Measurements from ENCODE around the gene LTV1.

LTV1 gene

GRCh38 chr6:143823548-143823947 lies 19.6 kb upstream of the LTV1 start:
- no peaks in the 10 kb centered on the region for H4K20me1 ChIP-seq (ENCODE audit: low read depth, low read length)
- no peaks in the 10 kb centered on the region for H3K27me3 ChIP-seq (ENCODE audit: low read length)
- H3K9me3 ChIP-seq (ENCODE audit: insufficient read depth, low read length), result no peaks in the 10 kb centered on the region
- H3K9ac ChIP-seq (ENCODE audit: low read length), result no peak overlapping the region
- H3K9me2 ChIP-seq (replicated peaks; ENCODE audit: insufficient read depth, low read length), result no peaks in the 10 kb centered on the region
- no peaks in the 10 kb centered on the region for H3K79me2 ChIP-seq (ENCODE audit: insufficient read depth, low read length)
- no peak overlapping the region for H3K4me3 ChIP-seq (ENCODE audit: insufficient read depth, low read length, poor library complexity, severe bottlenecking)
- H2AFZ ChIP-seq (ENCODE audit: low read depth, low read length, severe bottlenecking), result no peak overlapping the region
- no peaks in the 10 kb centered on the region for H3K36me3 ChIP-seq (ENCODE audit: low read length)
- no peak overlapping the region for H3K4me2 ChIP-seq (ENCODE audit: low read depth, low read length, poor library complexity, severe bottlenecking)
- H3F3A ChIP-seq (ENCODE audit: insufficient read depth), result no peaks in the 10 kb centered on the region
- no peak for TF ChIP-seq EZH2phosphoT487 (conservative IDR thresholded peaks at IDR 0.05; ENCODE audit: low read length)
- TF ChIP-seq, protein P1, sequence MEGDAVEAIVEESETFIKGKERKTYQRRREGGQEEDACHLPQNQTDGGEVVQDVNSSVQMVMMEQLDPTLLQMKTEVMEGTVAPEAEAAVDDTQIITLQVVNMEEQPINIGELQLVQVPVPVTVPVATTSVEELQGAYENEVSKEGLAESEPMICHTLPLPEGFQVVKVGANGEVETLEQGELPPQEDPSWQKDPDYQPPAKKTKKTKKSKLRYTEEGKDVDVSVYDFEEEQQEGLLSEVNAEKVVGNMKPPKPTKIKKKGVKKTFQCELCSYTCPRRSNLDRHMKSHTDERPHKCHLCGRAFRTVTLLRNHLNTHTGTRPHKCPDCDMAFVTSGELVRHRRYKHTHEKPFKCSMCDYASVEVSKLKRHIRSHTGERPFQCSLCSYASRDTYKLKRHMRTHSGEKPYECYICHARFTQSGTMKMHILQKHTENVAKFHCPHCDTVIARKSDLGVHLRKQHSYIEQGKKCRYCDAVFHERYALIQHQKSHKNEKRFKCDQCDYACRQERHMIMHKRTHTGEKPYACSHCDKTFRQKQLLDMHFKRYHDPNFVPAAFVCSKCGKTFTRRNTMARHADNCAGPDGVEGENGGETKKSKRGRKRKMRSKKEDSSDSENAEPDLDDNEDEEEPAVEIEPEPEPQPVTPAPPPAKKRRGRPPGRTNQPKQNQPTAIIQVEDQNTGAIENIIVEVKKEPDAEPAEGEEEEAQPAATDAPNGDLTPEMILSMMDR (IDR thresholded peaks at IDR 0.05; ENCODE audit: insufficient read depth, low read length, poor library complexity, severe bottlenecking), result no peak
- H3K27ac ChIP-seq (ENCODE audit: low read depth, low read length), result no peak overlapping the region

DNA sequence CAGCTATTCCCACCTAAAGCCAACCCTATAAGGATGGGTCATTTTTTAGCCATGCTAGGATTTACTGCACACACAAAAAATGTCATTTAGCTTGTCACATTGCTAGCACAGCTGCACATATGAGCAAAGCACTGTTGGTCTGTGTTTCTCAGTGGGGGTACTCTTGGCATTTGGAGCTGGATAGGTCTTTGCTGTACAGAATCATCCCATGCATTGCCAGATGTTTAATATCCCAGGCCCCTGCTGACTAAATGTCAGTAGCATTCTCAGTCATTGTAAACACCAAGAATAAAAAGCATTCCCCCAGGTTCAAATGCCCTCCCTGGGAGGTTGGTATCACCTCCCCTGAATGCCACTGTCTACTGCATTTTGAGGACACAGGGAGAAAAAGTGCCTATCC lies 14.6 kb upstream of the LTV1 start:
- H3K27ac ChIP-seq (ENCODE audit: low read depth, low read length), result no peak overlapping the region
- H3K27me3 ChIP-seq (ENCODE audit: low read length), result no peaks in the 10 kb centered on the region
- no peaks in the 10 kb centered on the region for H3K9me3 ChIP-seq (ENCODE audit: insufficient read depth, low read length)
- no peak for TF ChIP-seq EZH2phosphoT487 (conservative IDR thresholded peaks at IDR 0.05; ENCODE audit: low read length)
- TF ChIP-seq, protein P1 (IDR thresholded peaks at IDR 0.05; ENCODE audit: insufficient read depth, low read length, poor library complexity, severe bottlenecking), result no peak
- H4K20me1 ChIP-seq (ENCODE audit: low read depth, low read length), result no peaks in the 10 kb centered on the region
- no peak overlapping the region for H3K4me3 ChIP-seq (ENCODE audit: insufficient read depth, low read length, poor library complexity, severe bottlenecking)
- H3K9me2 ChIP-seq (replicated peaks; ENCODE audit: insufficient read depth, low read length), result no peaks in the 10 kb centered on the region
- no peak overlapping the region for H3K9ac ChIP-seq (ENCODE audit: low read length)
- H3K36me3 ChIP-seq (ENCODE audit: low read length), result no peaks in the 10 kb centered on the region
- no peak overlapping the region for H2AFZ ChIP-seq (ENCODE audit: low read depth, low read length, severe bottlenecking)
- no peaks in the 10 kb centered on the region for H3F3A ChIP-seq (ENCODE audit: insufficient read depth)
- no peaks in the 10 kb centered on the region for H3K79me2 ChIP-seq (ENCODE audit: insufficient read depth, low read length)
- no peak overlapping the region for H3K4me2 ChIP-seq (ENCODE audit: low read depth, low read length, poor library complexity, severe bottlenecking)

GRCh38 chr6:143836150-143836549 lies 7.0 kb upstream of the LTV1 start:
- no peak overlapping the region for H3K4me3 ChIP-seq (ENCODE audit: insufficient read depth, low read length, poor library complexity, severe bottlenecking)
- H3K79me2 ChIP-seq (ENCODE audit: insufficient read depth, low read length), result no peaks in the 10 kb centered on the region
- no peaks in the 10 kb centered on the region for H3K27me3 ChIP-seq (ENCODE audit: low read length)
- no peak overlapping the region for H3K27ac ChIP-seq (ENCODE audit: low read depth, low read length)
- H4K20me1 ChIP-seq (ENCODE audit: low read depth, low read length), result no peaks in the 10 kb centered on the region
- no peaks in the 10 kb centered on the region for H3K9me3 ChIP-seq (ENCODE audit: insufficient read depth, low read length)
- H2AFZ ChIP-seq (ENCODE audit: low read depth, low read length, severe bottlenecking), result no peak overlapping the region
- no peaks in the 10 kb centered on the region for H3K36me3 ChIP-seq (ENCODE audit: low read length)
- H3K4me2 ChIP-seq (ENCODE audit: low read depth, low read length, poor library complexity, severe bottlenecking), result no peak overlapping the region
- H3F3A ChIP-seq (ENCODE audit: insufficient read depth), result no peaks in the 10 kb centered on the region
- H3K9me2 ChIP-seq (replicated peaks; ENCODE audit: insufficient read depth, low read length), result no peaks in the 10 kb centered on the region
- TF ChIP-seq, protein P1 (IDR thresholded peaks at IDR 0.05; ENCODE audit: insufficient read depth, low read length, poor library complexity, severe bottlenecking), result no peak
- no peak for TF ChIP-seq EZH2phosphoT487 (conservative IDR thresholded peaks at IDR 0.05; ENCODE audit: low read length)
- no peak overlapping the region for H3K9ac ChIP-seq (ENCODE audit: low read length)

Data from SU-DHL-6 (cell line).